Measurements from ENCODE around the gene RFWD3.

- TF ChIP-seq CTCF (IDR thresholded peaks at IDR 0.05) = no peak
- TF ChIP-seq REST (IDR thresholded peaks at IDR 0.05; ENCODE audit: insufficient read depth in 1 of 2, low read depth in 2 of 2, low read length in 1 of 2) = no peak
- TF ChIP-seq TCF7L2 (IDR thresholded peaks at IDR 0.05; ENCODE audit: low read depth, low read length) = no peak
- TF ChIP-seq POLR2AphosphoS5 (IDR thresholded peaks at IDR 0.05; ENCODE audit: low read depth, low read length) = no peak
Measured at GRCh38 chr16:74573622-74574021, 93.1 kb downstream of the RFWD3 start.

All from Panc1 (cell line).